Mucosa of descending colon (tissue), 3 donors: Measurements from ENCODE around the gene CHMP6. TPM values are rescaled to one million over a fixed set of nuclear protein-coding genes. Genes with fewer than 3 reads are reported as not detected.

Source experiments
- ATAC-seq: fragments of 200-7000 bp; cut with Tn5 transposase; one replicate; pipeline ENCODE4 v1.9.1; 2020; ENCODE audit warnings: mild to moderate bottlenecking, moderate library complexity
- DNase-seq, 3 donors: peaks; one replicate each; pipeline ENCODE4 v3.0.0-alpha.2; 2020
- H3K36me3 ChIP-seq: fragments of 200-600 bp; one replicate; pipeline ENCODE4 v1.8.0; 2021; ENCODE audit warnings: low read depth, mild to moderate bottlenecking
- H3K4me1 ChIP-seq: fragments of 200-600 bp; one replicate; pipeline ENCODE4 v1.8.0; 2021; ENCODE audit warnings: low read depth, mild to moderate bottlenecking
- H3K4me3 ChIP-seq: fragments of 200-600 bp; one replicate; pipeline ENCODE4 v1.8.0; 2021; ENCODE audit warnings: mild to moderate bottlenecking
- H3K9me3 ChIP-seq: fragments of 200-600 bp; one replicate; pipeline ENCODE4 v1.8.0; 2021; ENCODE audit warnings: mild to moderate bottlenecking
- intact Hi-C, 2 donors: fragments of 100-400 bp; cut with DNase I in 1 of 2; cut with micrococcal nuclease in 1 of 2; formaldehyde crosslinking; loops; one replicate each; pipeline versions ENCODE4 v1.11.0 to v1.11.1; 2022; cut with DNase I, micrococcal nuclease
- total RNA-seq, 3 donors: library from RNA; stranded (reverse); fragmentation: NEBNext Ultra II Directional in 2 of 3; extraction: Animal tissue kit (Norgen Biotek cat#: 25700) in 2 of 3; gene quantifications; one replicate each; pipeline versions ENCODE4 v1.2.1 to v1.2.4, GENCODE V29; 2021 to 2023
- TF ChIP-seq, protein P1 (sequence below): fragments of 200-600 bp; IDR thresholded peaks from one replicate; pipeline ENCODE4 v1.8.0; 2022; ENCODE audit warnings: antibody characterized with exemption, mild to moderate bottlenecking
- donor health status: DM: no; HTN: no; CAD: no; lungs with moderate emphysema.
- donor health status: DM: no; HTN: no; CAD: no.
- donor health status: DM: no; HTN: yes; CAD: no.

Gene CHMP6
- total RNA-seq, 3 donors from 2014 or later: 35.1 to 43.9 (median 35.4) TPM

DNA sequence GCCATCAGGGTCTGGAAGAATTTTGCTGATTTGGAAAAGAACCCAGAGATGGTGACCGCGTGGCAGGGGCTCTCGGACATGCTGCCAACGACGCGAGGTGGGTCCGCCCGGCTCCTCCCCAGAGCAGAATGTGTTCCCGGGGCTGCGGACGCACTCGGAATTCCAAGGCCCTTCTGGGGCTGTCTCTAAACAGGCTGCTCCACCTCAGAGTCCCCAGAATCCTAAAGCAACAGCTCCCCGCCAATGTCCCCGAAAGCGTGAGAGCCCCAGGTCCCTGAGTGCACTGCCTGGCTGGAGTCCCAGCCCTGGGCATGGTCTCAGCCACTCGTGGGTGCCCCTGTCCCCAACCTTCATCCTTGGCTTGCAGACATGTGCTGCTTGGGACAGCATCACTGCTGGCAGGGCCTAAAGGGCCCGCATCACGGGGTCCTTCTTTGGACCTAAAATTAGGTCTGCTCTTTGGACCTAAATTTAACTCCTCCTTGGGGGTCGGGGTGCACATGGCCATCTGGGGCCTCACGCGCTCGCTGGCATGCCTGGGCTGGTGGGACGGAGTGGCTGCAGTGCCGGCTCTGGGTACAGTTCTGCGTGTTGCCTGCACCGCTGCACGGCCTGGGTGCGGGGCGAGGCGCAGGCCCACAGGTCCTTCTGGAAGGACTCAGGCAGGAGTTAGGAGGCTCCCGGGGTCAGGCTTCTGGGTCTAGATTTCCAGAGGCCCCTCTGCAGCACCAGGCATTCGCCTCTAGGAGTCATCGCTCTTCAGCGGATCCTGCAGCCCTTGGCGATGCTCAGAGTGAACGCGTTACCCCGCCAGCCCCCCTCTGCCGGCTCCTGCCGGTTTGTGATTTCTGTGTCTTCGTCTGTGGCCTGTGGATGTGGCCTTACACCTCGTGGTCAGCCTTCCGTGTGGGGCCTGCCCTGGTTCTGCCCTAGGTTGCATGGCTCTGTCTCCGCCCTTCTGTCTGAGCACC lies 41.9 kb upstream of the CHMP6 start:
- ATAC-seq (no peak), DNase-seq (peak in 1 of 3 donors; percentile 19)
- no peaks in the 10 kb centered on the region for H3K36me3 ChIP-seq
- no peak overlapping the region for H3K4me3 ChIP-seq
- TF ChIP-seq, protein P1, sequence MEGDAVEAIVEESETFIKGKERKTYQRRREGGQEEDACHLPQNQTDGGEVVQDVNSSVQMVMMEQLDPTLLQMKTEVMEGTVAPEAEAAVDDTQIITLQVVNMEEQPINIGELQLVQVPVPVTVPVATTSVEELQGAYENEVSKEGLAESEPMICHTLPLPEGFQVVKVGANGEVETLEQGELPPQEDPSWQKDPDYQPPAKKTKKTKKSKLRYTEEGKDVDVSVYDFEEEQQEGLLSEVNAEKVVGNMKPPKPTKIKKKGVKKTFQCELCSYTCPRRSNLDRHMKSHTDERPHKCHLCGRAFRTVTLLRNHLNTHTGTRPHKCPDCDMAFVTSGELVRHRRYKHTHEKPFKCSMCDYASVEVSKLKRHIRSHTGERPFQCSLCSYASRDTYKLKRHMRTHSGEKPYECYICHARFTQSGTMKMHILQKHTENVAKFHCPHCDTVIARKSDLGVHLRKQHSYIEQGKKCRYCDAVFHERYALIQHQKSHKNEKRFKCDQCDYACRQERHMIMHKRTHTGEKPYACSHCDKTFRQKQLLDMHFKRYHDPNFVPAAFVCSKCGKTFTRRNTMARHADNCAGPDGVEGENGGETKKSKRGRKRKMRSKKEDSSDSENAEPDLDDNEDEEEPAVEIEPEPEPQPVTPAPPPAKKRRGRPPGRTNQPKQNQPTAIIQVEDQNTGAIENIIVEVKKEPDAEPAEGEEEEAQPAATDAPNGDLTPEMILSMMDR: no peak
- intact Hi-C loops: no loop called here
- no peaks in the 10 kb centered on the region for H3K4me1 ChIP-seq
- H3K9me3 ChIP-seq: no peaks in the 10 kb centered on the region

DNA sequence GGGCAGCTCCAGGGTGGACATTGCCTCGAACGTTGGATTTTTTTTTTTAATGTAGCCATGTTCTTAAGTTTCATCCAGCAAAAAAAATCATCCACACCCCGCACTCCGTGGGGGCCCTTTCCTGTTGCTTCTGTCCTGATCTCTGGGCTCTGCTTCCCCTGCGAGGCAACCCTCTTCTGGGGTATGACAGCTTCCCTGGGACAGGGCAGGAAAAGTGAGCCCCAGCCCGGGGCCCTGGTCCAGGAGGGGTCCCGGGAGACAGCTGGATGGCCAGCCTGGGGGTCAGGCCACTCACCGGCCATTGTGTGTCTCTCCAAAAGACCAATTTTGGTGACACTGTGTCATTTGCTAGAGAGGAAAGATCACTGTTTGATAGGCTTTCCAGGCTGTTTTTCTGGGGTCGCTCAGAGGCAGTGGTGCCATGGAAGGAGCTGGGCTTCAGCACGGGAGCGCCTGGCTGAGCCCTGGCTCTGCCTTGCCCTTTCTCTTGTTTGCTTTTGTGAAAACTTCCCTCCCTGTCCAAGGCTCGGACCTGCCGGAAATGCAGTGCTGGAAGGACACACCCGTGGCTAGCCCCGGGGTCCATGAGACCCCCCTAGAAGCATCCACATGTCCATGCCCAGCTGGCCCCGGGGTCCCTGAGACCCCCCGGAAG lies 41.0 kb upstream of the CHMP6 start:
- no peak for DNase-seq
- no peaks in the 10 kb centered on the region for H3K4me1 ChIP-seq
- TF ChIP-seq, protein P1: no peak
- intact Hi-C loops: no loop called here
- H3K9me3 ChIP-seq: no peaks in the 10 kb centered on the region
- no peak overlapping the region for H3K4me3 ChIP-seq
- no peaks in the 10 kb centered on the region for H3K36me3 ChIP-seq
- ATAC-seq: no peak

- no peak for ATAC-seq
- no peak for DNase-seq
- H3K36me3 ChIP-seq: no peaks in the 10 kb centered on the region
Measured at GRCh38 chr17:80951121-80952090, 40.2 kb upstream of the CHMP6 start.

GRCh38 chr17:80952291-80952690 lies 39.4 kb upstream of the CHMP6 start:
- Histone ChIP-seq H3K4me3 (no peak overlapping the region), H3K36me3 (no peaks in the 10 kb centered on the region)

More at GRCh38 chr17:80951121-80952090, 40.2 kb upstream of the CHMP6 start:
- H3K9me3 ChIP-seq: no peaks in the 10 kb centered on the region
- no peaks in the 10 kb centered on the region for H3K4me1 ChIP-seq
- TF ChIP-seq, protein P1: no peak
- no peak overlapping the region for H3K4me3 ChIP-seq
- intact Hi-C loops: no loop called here

More at GRCh38 chr17:80952291-80952690, 39.4 kb upstream of the CHMP6 start:
- DNase-seq (no peak), ATAC-seq (no peak)
- intact Hi-C loops: no loop called here
- H3K4me1 ChIP-seq: no peaks in the 10 kb centered on the region
- TF ChIP-seq, protein P1: no peak
- H3K9me3 ChIP-seq: no peaks in the 10 kb centered on the region
